GM18867 (cell line): Measurements from ENCODE around the gene SPATA2L.

ENCODE experiments used
- ATAC-seq: cut with Tn5 transposase; IDR thresholded peaks from one replicate; pipeline ENCODE4 v1.9.1; 2021; ENCODE audit warnings: mild to moderate bottlenecking, moderate library complexity; ENCODE audit not compliant: unreplicated experiment

The SPATA2L gene

DNA sequence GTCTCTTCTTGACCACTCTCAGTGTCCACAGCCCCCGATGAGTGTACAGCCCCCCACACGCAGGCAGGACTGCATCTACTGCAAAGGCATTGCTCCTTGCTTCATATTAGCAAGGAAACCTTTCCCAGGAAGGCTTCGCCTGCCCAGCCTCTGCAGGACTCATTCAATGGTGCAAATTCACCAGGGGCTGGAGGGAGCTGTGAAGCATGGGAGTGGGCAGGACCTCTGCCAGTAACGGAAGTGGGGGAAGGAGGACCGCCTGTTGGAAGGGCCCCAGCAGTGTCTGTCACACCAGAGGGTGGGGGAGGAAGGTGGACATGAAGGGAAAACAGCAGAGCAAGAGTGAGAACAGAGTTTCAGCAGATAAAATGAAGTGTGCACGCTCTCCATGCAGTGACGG, 41.4 kb downstream of the SPATA2L start:
- no peak for ATAC-seq

GRCh38 chr16:89658221-89658879, 43.2 kb downstream of the SPATA2L start:
- ATAC-seq: no peak

GRCh38 chr16:89657442-89658220, 43.9 kb downstream of the SPATA2L start, which contains the start of the genes CHMP1A and SPATA33:
TSS of gene CHMP1A (minus strand) at chr16:89657708. CDS start at chr16:89657588, 120 bp downstream.
TSS of gene SPATA33 (plus strand) at chr16:89657836. CDS start at chr16:89657912, 76 bp downstream.
- peak; percentile 89 for ATAC-seq

DNA sequence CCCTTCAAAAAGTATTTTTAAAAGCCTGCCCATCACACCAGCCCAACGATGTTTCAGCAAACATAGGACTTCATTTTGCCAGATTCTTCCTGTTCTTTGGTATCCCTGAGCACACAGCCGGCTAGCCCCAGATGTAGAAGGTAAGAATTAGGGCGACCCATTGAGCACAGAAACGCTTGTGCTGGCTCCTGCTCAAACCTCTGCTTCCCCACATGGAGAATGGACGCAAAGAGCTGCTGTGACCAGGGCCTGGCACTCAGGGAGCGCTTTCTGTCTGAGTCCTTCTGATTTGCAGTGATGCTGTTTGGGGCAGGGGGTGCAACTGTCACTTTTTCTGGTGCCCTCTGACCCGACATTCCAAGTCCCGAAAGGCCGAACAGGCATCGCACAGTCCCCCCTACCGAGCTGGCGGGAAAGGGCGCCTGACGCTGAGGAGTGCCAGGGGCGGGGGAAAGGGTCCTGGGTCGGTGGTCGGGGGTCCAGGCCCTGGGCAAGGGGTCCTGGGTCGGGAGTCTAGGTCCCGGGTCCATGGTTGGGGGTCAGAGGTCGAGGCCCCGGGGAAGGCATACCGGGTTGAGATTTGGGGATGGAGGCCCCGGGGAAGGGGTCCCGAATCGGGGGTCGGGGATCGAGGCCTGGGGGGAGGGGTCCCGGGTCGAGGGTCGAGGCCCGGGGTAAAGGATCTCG, 44.9 kb downstream of the SPATA2L start:
- no peak for ATAC-seq

DNA sequence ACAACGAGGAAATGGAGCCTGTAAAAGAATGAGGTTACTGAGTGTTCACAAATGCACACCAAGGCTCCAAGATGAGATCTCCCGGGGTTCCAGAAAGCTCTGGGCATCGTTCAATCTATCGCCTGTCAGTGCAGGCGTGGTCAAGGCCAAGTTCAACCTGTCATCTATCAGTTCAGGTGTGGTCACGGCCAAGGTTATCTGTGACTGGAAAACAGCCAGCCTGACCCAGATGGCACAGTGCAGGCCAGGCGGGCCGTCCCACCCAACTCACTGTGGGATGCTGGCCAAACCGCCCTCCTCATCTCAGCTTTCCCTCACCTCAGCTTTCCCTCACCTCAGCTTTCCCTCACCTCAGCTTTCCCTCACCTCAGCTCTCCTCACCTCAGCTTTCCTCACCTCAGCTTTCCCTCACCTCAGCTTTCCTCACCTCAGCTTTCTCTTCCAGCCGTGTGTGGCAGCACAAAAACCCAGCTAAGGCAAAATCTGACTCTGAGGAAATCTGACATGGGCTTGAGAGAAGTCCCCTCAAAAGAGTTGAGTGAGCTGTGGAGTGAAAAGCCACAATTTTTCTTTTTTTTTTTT, 46.4 kb downstream of the SPATA2L start:
- no peak for ATAC-seq

GRCh38 chr16:89653656-89654295, 47.7 kb downstream of the SPATA2L start:
- no peak for ATAC-seq

GRCh38 chr16:89651584-89651983, 49.9 kb downstream of the SPATA2L start:
- ATAC-seq: no peak

DNA sequence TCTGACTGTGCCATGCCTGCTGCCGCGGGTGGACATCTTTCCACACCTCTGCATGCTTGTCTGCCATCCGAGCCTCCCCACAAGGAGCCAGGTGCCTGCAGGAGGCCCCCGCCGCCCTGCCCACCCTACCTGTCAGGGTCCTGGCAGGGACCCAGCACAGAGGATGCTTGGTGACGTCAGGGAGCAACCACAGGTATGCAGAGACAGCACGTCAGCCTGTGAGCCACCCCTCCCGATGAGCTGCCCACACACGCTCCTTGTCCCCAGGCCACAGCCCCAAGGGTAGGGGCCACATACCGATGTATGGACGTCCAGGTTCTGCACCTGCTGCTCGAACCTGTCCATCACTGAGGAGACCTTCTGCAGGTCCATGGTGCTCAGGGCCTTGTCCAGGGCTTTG, 54.6 kb downstream of the SPATA2L start:
- ATAC-seq: no peak
